HepG2 (cell line): ENCODE data around the gene KHK. TPM values are rescaled to one million over a fixed set of nuclear protein-coding genes. Genes with fewer than 3 reads are reported as not detected.

Source experiments
- AHR ChIP-seq: IDR thresholded peaks from 2 replicates; pipeline ENCODE4 v1.6.1; 2018; ENCODE audit warnings: missing genetic modification reagents, missing compliant biosample characterization
- ARHGAP35 ChIP-seq: sonication (generic); formaldehyde crosslinking; IDR thresholded peaks from 2 replicates; pipeline ENCODE4 v1.9.0; 2022; ENCODE audit warnings: mild to moderate bottlenecking, inconsistent platforms, moderate library complexity, missing genetic modification reagents, borderline replicate concordance
- ATRX ChIP-seq: sonication (generic); formaldehyde crosslinking; IDR thresholded peaks from 2 replicates; pipeline ENCODE4 v1.4.0; 2020; ENCODE audit warnings: missing genetic modification reagents, borderline replicate concordance
- BCL6 ChIP-seq: IDR thresholded peaks from 2 replicates; pipeline ENCODE4 v1.6.1; 2016; ENCODE audit warnings: missing genetic modification reagents, missing compliant biosample characterization
- DNMT3B ChIP-seq: conservative IDR thresholded peaks from 2 replicates; pipeline ENCODE4 v1.6.1; 2016; ENCODE audit warnings: missing biosample characterization, control low read depth
- EEA1 ChIP-seq: sonication (generic); formaldehyde crosslinking; IDR thresholded peaks from 2 replicates; pipeline ENCODE4 v1.5.1; 2020; ENCODE audit warnings: mild to moderate bottlenecking, missing genetic modification reagents, borderline replicate concordance
- ETS1 ChIP-seq: sonication (generic); formaldehyde crosslinking; IDR thresholded peaks from 2 replicates; pipeline ENCODE4 v1.4.0; 2020; ENCODE audit warnings: missing genetic modification reagents
- GATAD1 ChIP-seq: IDR thresholded peaks from 2 replicates; pipeline ENCODE4 v1.6.1; 2016; ENCODE audit warnings: missing genetic modification reagents, missing compliant biosample characterization
- ISX ChIP-seq: sonication (generic); formaldehyde crosslinking; conservative IDR thresholded peaks from 2 replicates; pipeline ENCODE4 v1.5.0; 2020; ENCODE audit warnings: missing genetic modification reagents
- KAT2B ChIP-seq: fragments of 150-350 bp; IDR thresholded peaks from 2 replicates; pipeline ENCODE4 v1.6.1; 2014; ENCODE audit warnings: low read depth, low read length, borderline replicate concordance
- MED8 ChIP-seq: sonication (generic); formaldehyde crosslinking; IDR thresholded peaks from 2 replicates; pipeline ENCODE4 v1.8.1; 2023; ENCODE audit warnings: mild to moderate bottlenecking, missing genetic modification reagents; ENCODE audit not compliant: insufficient replicate concordance
- NFIC ChIP-seq: IDR thresholded peaks from 2 replicates; pipeline ENCODE4 v1.6.1; 2012; ENCODE audit warnings: mild to moderate bottlenecking, low read length, inconsistent platforms
- ONECUT2 ChIP-seq: sonication (generic); formaldehyde crosslinking; IDR thresholded peaks from 2 replicates; pipeline ENCODE4 v1.4.0; 2020; ENCODE audit warnings: missing genetic modification reagents
- POLR2A ChIP-seq, 2 experiments: IDR thresholded peaks; 2 replicates each; pipeline ENCODE4 v1.6.1; 2011; ENCODE audit warnings: low read depth in 2 of 2, low read length in 2 of 2, mild to moderate bottlenecking in 1 of 2, moderate library complexity in 1 of 2; ENCODE audit not compliant: insufficient read depth in 1 of 2
- PRMT3 ChIP-seq: sonication (generic); formaldehyde crosslinking; IDR thresholded peaks from 2 replicates; pipeline ENCODE4 v1.8.1; 2022; ENCODE audit warnings: low read depth, mild to moderate bottlenecking, moderate library complexity, missing genetic modification reagents, borderline replicate concordance
- RNF219 ChIP-seq: sonication (generic); formaldehyde crosslinking; IDR thresholded peaks from 2 replicates; pipeline ENCODE4 v1.5.0; 2020; ENCODE audit warnings: mild to moderate bottlenecking, missing genetic modification reagents
- ZNF432 ChIP-seq: sonication (generic); formaldehyde crosslinking; IDR thresholded peaks from 2 replicates; pipeline ENCODE4 v1.5.0; 2020; ENCODE audit warnings: missing genetic modification reagents, mild to moderate bottlenecking, borderline replicate concordance
- polyA plus RNA-seq, 8 experiments: library from polyadenylated mRNA; depleted of rRNA in 3 of 8; stranded (reverse) in 7 of 8; unstranded in 1 of 8; fragments of >200 nt; fragmentation: Illumina TruSeq in 4 of 8; extraction: Trizol in 4 of 8; gene quantifications; 2 replicates each; pipeline versions ENCODE4 v1.2.1 to v1.2.3, GENCODE V29; 2011 to 2016; ENCODE audit warnings: low read depth in 4 of 8, missing spikeins in 1 of 8, mixed read lengths in 1 of 8; ENCODE audit not compliant: insufficient read depth in 1 of 8
- total RNA-seq, 5 experiments: library from RNA; depleted of rRNA; stranded (reverse); fragments of >200 nt; fragmentation: Illumina TruSeq; extraction: Trizol; gene quantifications; 2 replicates each; pipeline ENCODE4 v1.2.3, GENCODE V29; 2016; ENCODE audit warnings: low read depth in 1 of 5
- TF ChIP-seq, protein P1 (sequence below): IDR thresholded peaks from 2 replicates; pipeline ENCODE4 v1.6.1; 2016; ENCODE audit warnings: low read depth, missing genetic modification reagents, missing compliant biosample characterization
- TF ChIP-seq, protein P2 (sequence below): sonication (generic); formaldehyde crosslinking; IDR thresholded peaks from 2 replicates; pipeline ENCODE4 v1.4.0; 2020; ENCODE audit warnings: low read depth, mild to moderate bottlenecking, missing genetic modification reagents

KHK gene
- total and polyA plus RNA-seq, 2 of the 13 experiments (the other 11 are each of a cell fraction or from before 2014, with no cell fraction given) = 40.9 to 99.2 TPM

DNA sequence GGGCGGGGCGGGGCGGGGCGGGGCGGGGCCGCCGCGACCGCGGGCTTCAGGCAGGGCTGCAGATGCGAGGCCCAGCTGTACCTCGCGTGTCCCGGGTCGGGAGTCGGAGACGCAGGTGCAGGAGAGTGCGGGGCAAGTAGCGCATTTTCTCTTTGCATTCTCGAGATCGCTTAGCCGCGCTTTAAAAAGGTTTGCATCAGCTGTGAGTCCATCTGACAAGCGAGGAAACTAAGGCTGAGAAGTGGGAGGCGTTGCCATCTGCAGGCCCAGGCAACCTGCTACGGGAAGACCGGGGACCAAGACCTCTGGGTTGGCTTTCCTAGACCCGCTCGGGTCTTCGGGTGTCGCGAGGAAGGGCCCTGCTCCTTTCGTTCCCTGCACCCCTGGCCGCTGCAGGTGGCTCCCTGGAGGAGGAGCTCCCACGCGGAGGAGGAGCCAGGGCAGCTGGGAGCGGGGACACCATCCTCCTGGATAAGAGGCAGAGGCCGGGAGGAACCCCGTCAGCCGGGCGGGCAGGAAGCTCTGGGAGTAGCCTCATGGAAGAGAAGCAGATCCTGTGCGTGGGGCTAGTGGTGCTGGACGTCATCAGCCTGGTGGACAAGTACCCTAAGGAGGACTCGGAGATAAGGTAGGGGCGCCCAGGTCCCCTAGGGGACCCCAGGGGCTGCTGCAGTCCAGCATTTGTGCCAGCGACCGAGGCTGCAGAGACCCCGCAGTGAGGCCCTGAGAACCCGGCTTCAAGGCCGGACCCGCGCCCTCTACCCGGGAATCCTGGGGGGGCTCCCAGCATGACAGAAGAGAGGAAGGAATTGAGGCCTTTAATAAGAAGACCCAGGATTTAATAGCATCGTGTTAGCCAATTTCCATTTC, at the start of gene KHK (continued):
- TF ChIP-seq EEA1 (CRISPR knock-in tag) = no peak
- TF ChIP-seq KAT2B = no peak
- peak in 1 of 2 experiments; percentile 61; a peak in 1 of 4 replicates for TF ChIP-seq POLR2A (IDR thresholded peaks at IDR 0.05; ENCODE audit: insufficient read depth in 1 of 2, low read depth in 2 of 2, low read length in 2 of 2)
- no peak for TF ChIP-seq ZNF432 (CRISPR knock-in tag)
- TF ChIP-seq RNF219 = no peak
- TF ChIP-seq, protein P1, sequence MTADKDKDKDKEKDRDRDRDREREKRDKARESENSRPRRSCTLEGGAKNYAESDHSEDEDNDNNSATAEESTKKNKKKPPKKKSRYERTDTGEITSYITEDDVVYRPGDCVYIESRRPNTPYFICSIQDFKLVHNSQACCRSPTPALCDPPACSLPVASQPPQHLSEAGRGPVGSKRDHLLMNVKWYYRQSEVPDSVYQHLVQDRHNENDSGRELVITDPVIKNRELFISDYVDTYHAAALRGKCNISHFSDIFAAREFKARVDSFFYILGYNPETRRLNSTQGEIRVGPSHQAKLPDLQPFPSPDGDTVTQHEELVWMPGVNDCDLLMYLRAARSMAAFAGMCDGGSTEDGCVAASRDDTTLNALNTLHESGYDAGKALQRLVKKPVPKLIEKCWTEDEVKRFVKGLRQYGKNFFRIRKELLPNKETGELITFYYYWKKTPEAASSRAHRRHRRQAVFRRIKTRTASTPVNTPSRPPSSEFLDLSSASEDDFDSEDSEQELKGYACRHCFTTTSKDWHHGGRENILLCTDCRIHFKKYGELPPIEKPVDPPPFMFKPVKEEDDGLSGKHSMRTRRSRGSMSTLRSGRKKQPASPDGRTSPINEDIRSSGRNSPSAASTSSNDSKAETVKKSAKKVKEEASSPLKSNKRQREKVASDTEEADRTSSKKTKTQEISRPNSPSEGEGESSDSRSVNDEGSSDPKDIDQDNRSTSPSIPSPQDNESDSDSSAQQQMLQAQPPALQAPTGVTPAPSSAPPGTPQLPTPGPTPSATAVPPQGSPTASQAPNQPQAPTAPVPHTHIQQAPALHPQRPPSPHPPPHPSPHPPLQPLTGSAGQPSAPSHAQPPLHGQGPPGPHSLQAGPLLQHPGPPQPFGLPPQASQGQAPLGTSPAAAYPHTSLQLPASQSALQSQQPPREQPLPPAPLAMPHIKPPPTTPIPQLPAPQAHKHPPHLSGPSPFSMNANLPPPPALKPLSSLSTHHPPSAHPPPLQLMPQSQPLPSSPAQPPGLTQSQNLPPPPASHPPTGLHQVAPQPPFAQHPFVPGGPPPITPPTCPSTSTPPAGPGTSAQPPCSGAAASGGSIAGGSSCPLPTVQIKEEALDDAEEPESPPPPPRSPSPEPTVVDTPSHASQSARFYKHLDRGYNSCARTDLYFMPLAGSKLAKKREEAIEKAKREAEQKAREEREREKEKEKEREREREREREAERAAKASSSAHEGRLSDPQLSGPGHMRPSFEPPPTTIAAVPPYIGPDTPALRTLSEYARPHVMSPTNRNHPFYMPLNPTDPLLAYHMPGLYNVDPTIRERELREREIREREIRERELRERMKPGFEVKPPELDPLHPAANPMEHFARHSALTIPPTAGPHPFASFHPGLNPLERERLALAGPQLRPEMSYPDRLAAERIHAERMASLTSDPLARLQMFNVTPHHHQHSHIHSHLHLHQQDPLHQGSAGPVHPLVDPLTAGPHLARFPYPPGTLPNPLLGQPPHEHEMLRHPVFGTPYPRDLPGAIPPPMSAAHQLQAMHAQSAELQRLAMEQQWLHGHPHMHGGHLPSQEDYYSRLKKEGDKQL (CRISPR knock-in tag) = no peak; the same call in 1 of the 2 replicates
- TF ChIP-seq, protein P2, sequence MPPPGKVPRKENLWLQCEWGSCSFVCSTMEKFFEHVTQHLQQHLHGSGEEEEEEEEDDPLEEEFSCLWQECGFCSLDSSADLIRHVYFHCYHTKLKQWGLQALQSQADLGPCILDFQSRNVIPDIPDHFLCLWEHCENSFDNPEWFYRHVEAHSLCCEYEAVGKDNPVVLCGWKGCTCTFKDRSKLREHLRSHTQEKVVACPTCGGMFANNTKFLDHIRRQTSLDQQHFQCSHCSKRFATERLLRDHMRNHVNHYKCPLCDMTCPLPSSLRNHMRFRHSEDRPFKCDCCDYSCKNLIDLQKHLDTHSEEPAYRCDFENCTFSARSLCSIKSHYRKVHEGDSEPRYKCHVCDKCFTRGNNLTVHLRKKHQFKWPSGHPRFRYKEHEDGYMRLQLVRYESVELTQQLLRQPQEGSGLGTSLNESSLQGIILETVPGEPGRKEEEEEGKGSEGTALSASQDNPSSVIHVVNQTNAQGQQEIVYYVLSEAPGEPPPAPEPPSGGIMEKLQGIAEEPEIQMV (CRISPR knock-in tag) = peak; percentile 75; the same call in 1 of the 2 replicates
- no peak for TF ChIP-seq ATRX (CRISPR knock-in tag)
- TF ChIP-seq AHR = peak; percentile 62
- TF ChIP-seq DNMT3B = no peak
- 0 out of 2 replicates have a peak, but pooled peaks have one; percentile 25 for TF ChIP-seq ISX (CRISPR knock-in tag)
- TF ChIP-seq ONECUT2 (CRISPR knock-in tag) = no peak
- TF ChIP-seq MED8 (CRISPR knock-in tag) = no peak
- no peak; the same call in 1 of the 2 replicates for TF ChIP-seq ETS1 (CRISPR knock-in tag)
- TF ChIP-seq GATAD1 (CRISPR knock-in tag) = no peak; the same call in 1 of the 2 replicates
- 0 out of 2 replicates have a peak, but pooled peaks have one; percentile 3 for TF ChIP-seq BCL6 (CRISPR knock-in tag)
- TF ChIP-seq PRMT3 = no peak
- peak; percentile 37; the same call in 1 of the 2 replicates for TF ChIP-seq ARHGAP35 (CRISPR knock-in tag)
- no peak for TF ChIP-seq NFIC
